Activated CD4-positive, alpha-beta T cell treated with anti-CD3 and anti-CD28 coated beads, Interleukin-2, amount 50 U/mL, for 24 hours (primary cell): Measurements from ENCODE around the gene TP73.

Source experiments
- DNase-seq, 2 donors: peaks; one replicate each; pipeline ENCODE4 v3.0.0-alpha.2; 2020; ENCODE audit warnings: low read depth in 1 of 2, low spot score in 1 of 2

Gene TP73

DNA sequence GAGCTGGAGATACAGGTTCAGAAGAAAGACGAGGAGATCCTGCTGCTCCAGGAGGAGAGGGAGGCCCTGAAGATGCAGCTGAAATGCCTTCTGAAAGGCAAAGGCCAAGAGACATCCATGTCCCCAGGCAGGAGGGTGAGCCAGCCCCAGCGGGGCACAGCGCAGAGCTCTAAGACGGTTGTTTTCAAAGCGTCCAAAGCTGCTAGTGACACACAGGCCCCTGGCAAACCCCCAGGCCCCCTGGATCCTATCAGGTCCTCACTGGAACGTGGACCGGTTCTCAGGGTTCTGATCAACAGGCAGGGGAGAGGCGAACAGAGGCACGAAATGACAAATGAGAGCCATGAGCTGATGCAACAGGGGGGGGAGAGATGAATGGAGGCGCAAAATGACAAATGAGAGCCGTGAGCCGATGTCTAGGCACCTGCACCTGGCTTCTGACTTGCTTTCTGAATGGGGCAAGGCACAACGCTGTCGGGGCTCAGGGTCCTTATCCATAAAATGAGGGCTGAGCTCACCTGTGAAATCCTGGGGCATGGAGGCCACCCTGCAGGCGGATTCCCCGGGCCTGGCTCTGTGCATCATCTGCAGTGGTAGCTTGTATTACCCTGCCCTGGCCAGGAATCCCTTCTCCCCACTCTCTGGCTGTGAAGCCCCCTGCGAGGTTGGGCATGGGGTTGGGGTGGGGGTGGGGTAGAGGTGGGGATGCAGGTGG is 109.1 kb downstream of the TP73 start:
- no peak for DNase-seq

DNA sequence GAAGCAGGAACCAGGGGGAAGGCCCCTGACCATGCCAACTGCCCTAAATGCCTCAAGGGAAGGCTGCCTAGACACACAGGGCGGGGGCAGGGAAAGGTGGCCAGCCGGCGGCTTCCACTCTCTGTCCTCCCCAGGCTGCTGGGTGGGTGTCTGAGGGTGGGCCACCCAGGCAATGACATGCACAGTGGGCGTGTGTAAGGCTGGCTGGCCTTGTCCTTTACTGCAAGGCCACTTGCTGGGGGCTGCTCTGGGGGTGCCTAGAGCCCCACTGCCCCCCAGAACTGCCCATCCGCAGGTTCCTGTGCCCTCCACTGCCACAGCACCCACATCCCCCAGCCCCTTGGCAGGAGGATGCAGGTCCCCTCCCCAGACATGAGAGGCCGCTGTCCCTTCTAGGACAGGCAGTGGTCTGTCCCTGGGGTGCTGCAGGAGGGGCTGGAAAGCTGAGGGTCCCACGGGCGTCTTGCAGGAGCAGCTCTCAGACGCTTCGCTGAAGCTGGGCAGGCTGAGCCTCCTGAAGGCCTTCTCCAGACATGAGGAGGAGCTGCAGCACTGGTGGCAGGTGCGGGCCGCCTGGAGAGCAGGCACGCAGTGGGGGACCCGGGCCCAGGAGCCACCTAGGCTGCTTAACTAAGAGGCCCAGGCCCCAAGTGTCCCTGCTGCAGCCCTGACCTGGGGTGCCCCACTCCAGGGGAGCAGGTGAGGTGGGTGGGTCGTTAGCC is 110.0 kb downstream of the TP73 start:
- DNase-seq = no peak

- DNase-seq = no peak
These were observed 110.5 kb downstream of the TP73 start for GRCh38 chr1:3762873-3763228.

- no peak for DNase-seq
These were observed 111.2 kb downstream of the TP73 start for GRCh38 chr1:3763351-3764125.

DNA sequence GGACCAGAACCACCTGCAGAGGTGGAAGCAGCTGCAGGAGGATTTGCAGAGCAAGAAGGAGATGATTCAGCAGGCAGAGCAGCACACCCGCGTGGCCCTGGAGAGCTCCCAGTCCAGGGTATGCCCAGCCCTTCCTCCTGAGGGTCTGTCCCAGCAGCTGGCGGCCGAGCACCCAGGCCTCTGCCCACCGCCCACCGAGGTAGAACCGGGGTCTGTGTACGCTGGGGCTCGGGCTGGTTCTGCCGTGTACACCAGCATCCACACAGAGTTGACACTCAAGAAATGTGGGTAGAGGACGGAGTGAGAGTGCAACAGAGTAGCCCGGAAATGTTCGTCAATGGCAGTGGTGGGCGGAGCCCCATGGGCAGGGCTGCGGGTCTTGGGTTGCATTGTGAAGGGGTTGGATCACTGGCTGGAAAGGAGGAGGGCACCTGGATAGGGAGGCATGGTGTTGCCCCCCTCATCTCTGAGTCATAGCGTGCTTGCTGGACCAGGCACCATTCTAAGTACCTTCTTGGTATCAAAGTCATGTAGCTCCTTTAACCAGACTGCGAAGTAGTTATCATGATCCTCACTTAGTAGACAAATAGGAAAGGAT is 115.1 kb downstream of the TP73 start:
- DNase-seq = no peak

GRCh38 chr1:3768811-3769390 is 116.6 kb downstream of the TP73 start:
- no peak for DNase-seq

- no peak for DNase-seq
These were observed 117.9 kb downstream of the TP73 start for GRCh38 chr1:3770047-3770765.

GRCh38 chr1:3771108-3772026 is 119.1 kb downstream of the TP73 start:
- no peak for DNase-seq

- DNase-seq = peak; percentile 63 to 80
These were observed 119.9 kb downstream of the TP73 start for GRCh38 chr1:3772027-3772714.

GRCh38 chr1:3772715-3773571 is 120.6 kb downstream of the TP73 start, which contains the start of gene SMIM1:
Gene SMIM1 (plus strand): TSS chr1:3772749. CDS start chr1:3775374, 2,625 bp downstream.
- no peak for DNase-seq

DNA sequence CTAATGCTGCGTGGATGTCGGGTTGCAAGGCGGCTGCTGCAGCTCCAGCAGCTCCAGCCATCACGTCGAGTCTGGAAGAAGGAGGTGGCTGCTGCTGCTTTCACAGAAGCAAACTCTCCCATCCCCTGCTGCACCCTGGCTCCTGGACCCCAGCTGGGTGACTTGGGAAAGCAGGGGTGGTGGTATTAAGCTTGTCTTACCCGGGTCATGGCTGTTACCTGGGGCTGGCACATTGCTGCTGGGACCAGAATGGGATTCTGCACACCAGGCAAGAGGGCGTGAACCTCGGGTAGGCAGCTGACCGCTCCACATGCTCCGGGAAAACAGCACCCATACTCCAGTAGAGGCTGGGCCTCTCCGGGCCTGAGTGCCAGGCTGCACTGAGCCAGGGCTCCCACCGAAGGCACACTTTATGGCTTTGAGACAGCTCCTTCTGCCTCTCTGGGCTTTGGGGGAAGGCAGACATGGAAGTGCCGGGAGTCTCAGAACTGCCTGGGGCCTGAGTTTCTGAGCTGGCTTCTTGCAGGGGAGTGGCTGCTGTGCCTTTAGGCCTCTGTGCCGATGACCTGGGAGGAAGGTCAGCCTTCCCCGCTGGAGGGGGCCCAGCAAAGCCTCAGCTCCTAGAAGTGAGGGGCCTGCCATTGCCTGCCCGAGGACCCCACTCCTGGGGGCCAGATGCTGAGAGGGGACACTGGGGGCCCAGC is 121.4 kb downstream of the TP73 start:
- DNase-seq = no peak

- DNase-seq = no peak
These were observed 122.1 kb downstream of the TP73 start for GRCh38 chr1:3774276-3774945.

- no peak for DNase-seq
These were observed 122.7 kb downstream of the TP73 start for GRCh38 chr1:3774946-3775489.

- DNase-seq = peak in 1 of 2 donors; percentile 21
These were observed 123.3 kb downstream of the TP73 start for GRCh38 chr1:3775490-3776230.

GRCh38 chr1:3776231-3776961 is 124.1 kb downstream of the TP73 start:
- DNase-seq = no peak
